OCI-LY7 (cell line): ENCODE results near the gene ERGIC3. TPM values are rescaled to one million over a fixed set of nuclear protein-coding genes. Genes with fewer than 3 reads are reported as not detected.
A peak's percentile ranks its signal among the peaks of the same experiment; 100 is the strongest.

Source experiments
- BruUV-seq: library from RNA; stranded (reverse); fragments of 400-500 nt; replicated peaks from 2 replicates; lab custom pipeline; 2021; lab: Mats Ljungman, UMichigan
- CTCF ChIA-PET: fragments of 300-600 bp; sonication (Branson Sonifier 250); formaldehyde crosslinking; loops from one replicate; lab custom pipeline; 2022; ENCODE audit warnings: antibody characterized with exemption; ENCODE audit not compliant: unreplicated experiment; lab: Charles Lee
- POLR2A ChIA-PET: fragments of 300-600 bp; sonication (Branson Sonifier 250); formaldehyde crosslinking; loops from one replicate; lab custom pipeline; 2022; ENCODE audit warnings: antibody characterized with exemption; lab: Charles Lee
- DNase-seq: peaks from one replicate; pipeline ENCODE4 v3.0.0-alpha.2; 2015; ENCODE audit warnings: low spot score
- H2AFZ ChIP-seq: fragments of 200-600 bp; sonication (generic), shearing (Covaris generic); 2 replicates; pipeline ENCODE4 v1.6.1; 2014; ENCODE audit warnings: mild to moderate bottlenecking, antibody characterized with exemption, low read length, moderate library complexity
- H3K27ac ChIP-seq: fragments of 200-600 bp; sonication (generic); 2 replicates; pipeline ENCODE4 v1.5.1; 2014; ENCODE audit warnings: mixed run types, low read depth, mild to moderate bottlenecking, moderate library complexity, low read length, inconsistent platforms; ENCODE audit not compliant: poor library complexity, severe bottlenecking
- H3K36me3 ChIP-seq: fragments of 200-600 bp; sonication (generic); 2 replicates; pipeline ENCODE4 v1.6.1; 2014; ENCODE audit warnings: mild to moderate bottlenecking, antibody characterized with exemption, low read length, moderate library complexity, mixed read lengths; ENCODE audit not compliant: insufficient read depth
- H3K4me1 ChIP-seq: fragments of 200-600 bp; sonication (generic); 2 replicates; pipeline ENCODE4 v1.5.1; 2014; ENCODE audit warnings: mild to moderate bottlenecking, low read length; ENCODE audit not compliant: insufficient read depth, poor library complexity, severe bottlenecking
- H3K4me2 ChIP-seq: fragments of 200-600 bp; sonication (generic); 2 replicates; pipeline ENCODE4 v1.6.1; 2014; ENCODE audit warnings: mild to moderate bottlenecking, low read length
- H3K4me3 ChIP-seq: fragments of 200-600 bp; sonication (generic); 2 replicates; pipeline ENCODE4 v1.5.1; 2014; ENCODE audit warnings: mild to moderate bottlenecking, low read depth, low read length; ENCODE audit not compliant: poor library complexity, severe bottlenecking
- H3K79me2 ChIP-seq: fragments of 200-600 bp; sonication (generic); 2 replicates; pipeline ENCODE4 v1.6.1; 2016; ENCODE audit warnings: low read depth, mild to moderate bottlenecking, low read length, moderate library complexity, mixed read lengths; ENCODE audit not compliant: insufficient read depth
- H3K9me2 ChIP-seq: fragments of 200-600 bp; sonication (generic); 2 replicates; pipeline ENCODE4 v1.6.1; 2016; ENCODE audit warnings: mild to moderate bottlenecking, low read length, mixed read lengths; ENCODE audit not compliant: insufficient read depth
- H3K9me3 ChIP-seq: fragments of 200-600 bp; sonication (generic); 2 replicates; pipeline ENCODE4 v1.6.1; 2014; ENCODE audit warnings: mild to moderate bottlenecking, mixed run types, low read length, mixed read lengths
- H4K20me1 ChIP-seq: fragments of 200-600 bp; sonication (generic); 2 replicates; pipeline ENCODE4 v1.6.1; 2014; ENCODE audit warnings: mild to moderate bottlenecking, antibody characterized with exemption, low read length, moderate library complexity, mixed read lengths; ENCODE audit not compliant: insufficient read depth
- EZH2phosphoT487 ChIP-seq: fragments of 200-600 bp; sonication (generic); IDR thresholded peaks from 2 replicates; pipeline ENCODE4 v1.6.1; 2018; ENCODE audit warnings: low read depth, borderline replicate concordance, mild to moderate bottlenecking, mixed run types, antibody characterized with exemption, low read length, moderate library complexity, mixed read lengths
- intact Hi-C: fragments of 100-400 bp; cut with micrococcal nuclease; formaldehyde crosslinking; loops from one replicate; pipeline ENCODE4 v1.10.0; 2022; ENCODE audit not compliant: unreplicated experiment
- total RNA-seq, 2 experiments: library from RNA; depleted of rRNA in 1 of 2; stranded (reverse); fragments of >200 nt in 1 of 2; shearing (Covaris generic) in 1 of 2; gene quantifications; 2 replicates each; pipeline ENCODE4 v1.2.3, GENCODE V29; 2014 to 2022
- TF ChIP-seq, protein P1 (sequence below): fragments of 200-600 bp; sonication (generic); conservative IDR thresholded peaks from 2 replicates; pipeline ENCODE4 v1.5.1; 2014; ENCODE audit warnings: mild to moderate bottlenecking, antibody characterized with exemption, low read length, moderate library complexity, mixed read lengths

Gene ERGIC3
- total RNA-seq, 2 experiments from 2014 or later, result 170 to 171 TPM

DNA sequence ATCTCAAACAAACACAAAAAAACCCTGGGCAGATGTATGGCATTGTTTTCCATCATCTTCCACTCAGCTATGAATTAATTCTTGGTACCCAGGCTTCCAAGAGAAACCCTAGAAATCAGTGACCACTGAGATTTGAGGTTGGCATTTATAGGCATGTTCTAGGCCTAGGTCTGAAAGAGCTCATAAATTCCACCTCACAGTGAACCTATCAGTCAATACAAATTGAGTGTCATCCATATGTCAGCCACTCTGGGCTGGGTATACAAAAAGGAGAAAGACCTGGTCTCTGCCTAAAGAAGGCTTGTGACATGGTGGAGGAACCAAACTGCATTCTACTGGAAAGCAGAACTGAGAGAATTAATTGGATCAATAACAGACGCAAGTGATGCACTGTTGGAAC lies 42.6 kb upstream of the ERGIC3 start:
- no peaks in the 10 kb centered on the region for H3K79me2 ChIP-seq
- H3K9me2 ChIP-seq, result no peaks in the 10 kb centered on the region
- H3K9me3 ChIP-seq, result no peaks in the 10 kb centered on the region
- ChIA-PET CTCF (interaction anchor here (1.4 kb wide), 1 partner anchor 36 kb away, joined by 3 read pairs; no protein-coding TSS in a partner anchor), POLR2A (interaction anchor here (1.6 kb wide), 1 partner anchor 8 kb away, joined by 7 read pairs; no protein-coding TSS in a partner anchor)
- no TSS peak for BruUV-seq
- H3K4me1 ChIP-seq, result peaks cover 22% of the 10 kb centered on the region
- DNase-seq, result no peak
- H2AFZ ChIP-seq, result no peak overlapping the region
- H4K20me1 ChIP-seq, result no peaks in the 10 kb centered on the region; the same call in 1 of the 2 replicates
- peaks cover 93% of the 10 kb centered on the region for H3K36me3 ChIP-seq
- no peak overlapping the region for H3K4me2 ChIP-seq
- TF ChIP-seq, protein P1, sequence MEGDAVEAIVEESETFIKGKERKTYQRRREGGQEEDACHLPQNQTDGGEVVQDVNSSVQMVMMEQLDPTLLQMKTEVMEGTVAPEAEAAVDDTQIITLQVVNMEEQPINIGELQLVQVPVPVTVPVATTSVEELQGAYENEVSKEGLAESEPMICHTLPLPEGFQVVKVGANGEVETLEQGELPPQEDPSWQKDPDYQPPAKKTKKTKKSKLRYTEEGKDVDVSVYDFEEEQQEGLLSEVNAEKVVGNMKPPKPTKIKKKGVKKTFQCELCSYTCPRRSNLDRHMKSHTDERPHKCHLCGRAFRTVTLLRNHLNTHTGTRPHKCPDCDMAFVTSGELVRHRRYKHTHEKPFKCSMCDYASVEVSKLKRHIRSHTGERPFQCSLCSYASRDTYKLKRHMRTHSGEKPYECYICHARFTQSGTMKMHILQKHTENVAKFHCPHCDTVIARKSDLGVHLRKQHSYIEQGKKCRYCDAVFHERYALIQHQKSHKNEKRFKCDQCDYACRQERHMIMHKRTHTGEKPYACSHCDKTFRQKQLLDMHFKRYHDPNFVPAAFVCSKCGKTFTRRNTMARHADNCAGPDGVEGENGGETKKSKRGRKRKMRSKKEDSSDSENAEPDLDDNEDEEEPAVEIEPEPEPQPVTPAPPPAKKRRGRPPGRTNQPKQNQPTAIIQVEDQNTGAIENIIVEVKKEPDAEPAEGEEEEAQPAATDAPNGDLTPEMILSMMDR, result no peak
- TF ChIP-seq EZH2phosphoT487, result no peak
- H3K4me3 ChIP-seq, result no peak overlapping the region
- intact Hi-C loops, result no loop called here
- H3K27ac ChIP-seq, result no peak overlapping the region

DNA sequence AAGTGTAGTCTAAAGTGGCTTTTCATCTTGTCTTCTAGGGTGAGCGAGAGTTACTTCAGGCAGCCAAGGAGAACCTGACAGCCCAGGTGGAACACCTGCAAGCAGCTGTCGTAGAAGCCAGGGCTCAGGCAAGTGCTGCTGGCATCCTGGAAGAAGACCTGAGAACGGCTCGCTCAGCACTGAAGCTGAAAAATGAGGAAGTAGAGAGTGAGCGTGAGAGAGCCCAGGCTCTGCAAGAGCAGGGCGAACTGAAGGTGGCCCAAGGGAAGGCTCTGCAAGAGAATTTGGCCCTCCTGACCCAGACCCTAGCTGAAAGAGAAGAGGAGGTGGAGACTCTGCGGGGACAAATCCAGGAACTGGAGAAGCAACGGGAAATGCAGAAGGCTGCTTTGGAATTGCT lies 39.5 kb upstream of the ERGIC3 start:
- peak overlapping the region; percentile 64 for H3K27ac ChIP-seq
- H3K9me2 ChIP-seq, result no peaks in the 10 kb centered on the region
- peaks cover 31% of the 10 kb centered on the region for H3K4me1 ChIP-seq
- no peak overlapping the region for H3K4me3 ChIP-seq
- peak; percentile 93 for DNase-seq
- no peaks in the 10 kb centered on the region; the same call in 1 of the 2 replicates for H4K20me1 ChIP-seq
- ChIA-PET POLR2A (interaction anchor here (0.6 to 1.7 kb wide), 5 partner anchors 10 to 1182 kb away, joined by 3 to 8 read pairs (median 4); no protein-coding TSS in a partner anchor), CTCF (interaction anchor here (0.6 to 0.9 kb wide), 2 partner anchors 61 to 99 kb away, joined by 3 read pairs; no protein-coding TSS in a partner anchor)
- H2AFZ ChIP-seq, result no peak overlapping the region
- no peaks in the 10 kb centered on the region for H3K79me2 ChIP-seq
- H3K4me2 ChIP-seq, result peak overlapping the region; percentile 56
- no TSS peak for BruUV-seq
- TF ChIP-seq EZH2phosphoT487, result no peak
- TF ChIP-seq, protein P1, result no peak
- peaks cover 92% of the 10 kb centered on the region for H3K36me3 ChIP-seq
- no peaks in the 10 kb centered on the region for H3K9me3 ChIP-seq
- intact Hi-C loops, result loop anchor here (1.0 kb wide), 2 partner anchors 11 to 39 kb away; no protein-coding TSS in a partner anchor

GRCh38 chr20:35503281-35503680 lies 38.6 kb upstream of the ERGIC3 start:
- Histone ChIP-seq H3K4me1 (peaks cover 31% of the 10 kb centered on the region), H2AFZ (no peak overlapping the region), H3K4me2 (peak overlapping the region; percentile 56; the same call in 1 of the 2 replicates), H3K4me3 (no peak overlapping the region), H3K79me2 (no peaks in the 10 kb centered on the region), H3K36me3 (peaks cover 91% of the 10 kb centered on the region), H3K27ac (no peak overlapping the region), H3K9me3 (no peaks in the 10 kb centered on the region), H4K20me1 (no peaks in the 10 kb centered on the region; the same call in 1 of the 2 replicates), H3K9me2 (no peaks in the 10 kb centered on the region)
- intact Hi-C loops, result no loop called here
- no TSS peak for BruUV-seq
- no peak for TF ChIP-seq EZH2phosphoT487
- TF ChIP-seq, protein P1, result no peak
- POLR2A ChIA-PET, result interaction anchor here (0.9 to 1.7 kb wide), 5 partner anchors 11 to 41 kb away, joined by 3 to 8 read pairs (median 4); no protein-coding TSS in a partner anchor
- CTCF ChIA-PET, result interaction anchor here (0.6 to 1.2 kb wide), 3 partner anchors 9 to 98 kb away, joined by 3 read pairs; no protein-coding TSS in a partner anchor
- no peak for DNase-seq
